ENCODE measurements around the gene RGS7. TPM values are rescaled to one million over a fixed set of nuclear protein-coding genes. Genes with fewer than 3 reads are reported as not detected.

The RGS7 gene
- total RNA-seq, 4 donors from 2014 or later = 1.9 TPM; not detected in 3

- Histone ChIP-seq H3K27ac (no peak overlapping the region), H3K4me3 (no peak overlapping the region), H3K36me3 (no peaks in the 10 kb centered on the region), H3K27me3 (no peaks in the 10 kb centered on the region), H3K4me1 (no peaks in the 10 kb centered on the region), H3K9me3 (no peaks in the 10 kb centered on the region)
- no peak for DNase-seq
- TF ChIP-seq CTCF (IDR thresholded peaks at IDR 0.05) (no peak), POLR2A (IDR thresholded peaks at IDR 0.05) (no peak)
Observed at GRCh38 chr1:241331328-241332036, 25.5 kb downstream of the RGS7 start.

DNA sequence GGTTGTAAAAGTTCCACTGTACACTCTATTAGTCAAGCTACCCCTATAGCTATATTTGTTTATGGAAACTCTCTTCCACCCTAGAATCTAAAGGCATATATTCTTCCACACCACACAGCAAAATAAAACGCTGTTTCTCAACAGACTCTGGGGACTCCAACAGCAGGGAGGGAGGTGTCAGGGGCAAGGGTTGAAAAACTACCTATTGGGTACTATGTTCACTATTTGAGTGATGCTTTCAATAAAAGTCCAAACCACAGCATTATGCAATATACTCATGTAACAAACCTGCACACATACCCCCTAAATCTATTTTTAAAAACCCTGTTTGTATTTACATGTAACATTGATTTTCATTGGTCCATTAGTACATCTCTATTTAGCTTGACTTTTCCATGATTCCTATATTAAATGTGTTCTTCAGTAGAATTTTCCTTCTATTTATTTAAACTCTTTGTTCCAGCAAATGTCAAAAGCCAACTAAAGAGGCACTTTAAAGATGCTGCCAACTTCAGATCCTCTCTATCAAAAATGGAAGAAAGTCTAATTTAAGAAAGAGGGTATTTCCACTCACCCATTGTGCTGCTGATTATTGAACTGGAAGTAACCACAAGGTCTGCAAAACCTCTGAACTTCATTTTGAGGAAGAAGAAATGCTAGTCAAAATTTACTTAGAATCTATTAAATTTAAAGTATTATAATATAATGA is 26.2 kb downstream of the RGS7 start:
- no peak overlapping the region for H3K27ac ChIP-seq
- no peaks in the 10 kb centered on the region for H3K36me3 ChIP-seq
- H3K9me3 ChIP-seq = no peaks in the 10 kb centered on the region
- no peak overlapping the region for H3K4me3 ChIP-seq
- no peaks in the 10 kb centered on the region for H3K4me1 ChIP-seq
- no peaks in the 10 kb centered on the region for H3K27me3 ChIP-seq
- TF ChIP-seq POLR2A (IDR thresholded peaks at IDR 0.05) = no peak
- TF ChIP-seq CTCF (IDR thresholded peaks at IDR 0.05) = no peak
- no peak for DNase-seq

- H3K27ac ChIP-seq = no peak overlapping the region
- no peaks in the 10 kb centered on the region for H3K36me3 ChIP-seq
- TF ChIP-seq POLR2A (IDR thresholded peaks at IDR 0.05) = no peak
- TF ChIP-seq CTCF (IDR thresholded peaks at IDR 0.05) = no peak
- H3K9me3 ChIP-seq = no peaks in the 10 kb centered on the region
- no peak overlapping the region for H3K4me3 ChIP-seq
- H3K4me1 ChIP-seq = no peaks in the 10 kb centered on the region
- DNase-seq = no peak
- no peaks in the 10 kb centered on the region for H3K27me3 ChIP-seq
Observed at GRCh38 chr1:241325456-241325855, 31.5 kb downstream of the RGS7 start.

GRCh38 chr1:241323514-241324195 is 33.4 kb downstream of the RGS7 start:
- Histone ChIP-seq H3K4me3 (no peak overlapping the region), H3K9me3 (no peaks in the 10 kb centered on the region), H3K27me3 (no peaks in the 10 kb centered on the region), H3K36me3 (no peaks in the 10 kb centered on the region), H3K4me1 (no peaks in the 10 kb centered on the region), H3K27ac (no peak overlapping the region)
- DNase-seq = no peak
- TF ChIP-seq POLR2A (IDR thresholded peaks at IDR 0.05) = no peak
- TF ChIP-seq CTCF (IDR thresholded peaks at IDR 0.05) = no peak

DNA sequence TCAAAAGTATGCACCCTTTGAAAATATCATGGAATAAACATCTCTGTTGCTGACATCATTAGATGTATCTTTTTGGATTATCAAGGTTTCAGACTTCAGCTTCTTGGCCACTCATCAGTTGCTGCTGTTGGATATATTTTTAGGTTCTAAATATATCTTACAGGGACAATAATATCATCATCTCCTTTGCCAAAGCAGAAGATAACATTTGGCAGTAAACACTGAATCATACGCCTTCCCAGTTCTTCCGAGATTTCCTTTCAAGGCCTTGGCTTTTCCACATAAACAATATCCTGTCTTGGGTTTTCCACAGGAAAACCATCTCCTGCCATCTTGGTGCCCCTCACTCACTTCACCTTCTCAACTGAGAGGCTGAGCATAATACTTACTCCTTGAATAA is 39.3 kb downstream of the RGS7 start:
- TF ChIP-seq POLR2A (IDR thresholded peaks at IDR 0.05) (no peak), CTCF (IDR thresholded peaks at IDR 0.05) (no peak)
- no peaks in the 10 kb centered on the region for H3K9me3 ChIP-seq
- H3K4me3 ChIP-seq = no peak overlapping the region
- no peaks in the 10 kb centered on the region for H3K27me3 ChIP-seq
- no peak for DNase-seq
- H3K4me1 ChIP-seq = no peaks in the 10 kb centered on the region
- no peak overlapping the region for H3K27ac ChIP-seq
- no peaks in the 10 kb centered on the region for H3K36me3 ChIP-seq

All from Peyer's patch (tissue), 4 donors.